SU-DHL-6 (cell line): Measurements from ENCODE around the gene OCLN.

Experiments used
- H2AFZ ChIP-seq: fragments of 200-600 bp; sonication (generic); 2 replicates; pipeline ENCODE4 v1.6.1; 2014; ENCODE audit warnings: low read depth, mild to moderate bottlenecking, moderate library complexity, mixed read lengths, antibody characterized with exemption, low read length; ENCODE audit not compliant: severe bottlenecking
- H3F3A ChIP-seq: fragments of 200-600 bp; shearing (Covaris generic); 2 replicates; pipeline ENCODE4 v1.6.0; 2016; ENCODE audit warnings: antibody characterized with exemption, mild to moderate bottlenecking; ENCODE audit not compliant: insufficient read depth
- H3K27ac ChIP-seq: fragments of 200-600 bp; sonication (generic); 2 replicates; pipeline ENCODE4 v1.5.1; 2016; ENCODE audit warnings: low read depth, mild to moderate bottlenecking, low read length, moderate library complexity, mixed read lengths
- H3K27me3 ChIP-seq: fragments of 200-600 bp; sonication (generic), shearing (Covaris generic); 2 replicates; pipeline ENCODE4 v1.6.0; 2014; ENCODE audit warnings: mild to moderate bottlenecking, low read length
- H3K36me3 ChIP-seq: fragments of 200-600 bp; sonication (generic); 2 replicates; pipeline ENCODE4 v1.6.1; 2014; ENCODE audit warnings: mild to moderate bottlenecking, low read length, mixed read lengths
- H3K4me2 ChIP-seq: fragments of 300-600, 200-600 bp; shearing (Covaris generic), sonication (generic); 2 replicates; pipeline ENCODE4 v1.6.0; 2014; ENCODE audit warnings: low read length, low read depth, mild to moderate bottlenecking; ENCODE audit not compliant: poor library complexity, severe bottlenecking
- H3K4me3 ChIP-seq: fragments of 200-600 bp; sonication (generic); 2 replicates; pipeline ENCODE4 v1.5.1; 2014; ENCODE audit warnings: antibody characterized with exemption, low read length, mild to moderate bottlenecking, mixed read lengths; ENCODE audit not compliant: insufficient read depth, poor library complexity, severe bottlenecking
- H3K79me2 ChIP-seq: fragments of 200-600 bp; sonication (generic); 2 replicates; pipeline ENCODE4 v1.6.1; 2014; ENCODE audit warnings: mild to moderate bottlenecking, low read length, moderate library complexity; ENCODE audit not compliant: insufficient read depth
- H3K9ac ChIP-seq: fragments of 200-600 bp; sonication (generic); 2 replicates; pipeline ENCODE4 v1.7.0; 2014; ENCODE audit warnings: mild to moderate bottlenecking, low read length
- H3K9me2 ChIP-seq: fragments of 200-600 bp; sonication (generic); replicated peaks from 2 replicates; pipeline ENCODE4 v1.6.1; 2014; ENCODE audit warnings: low read length; ENCODE audit not compliant: insufficient read depth
- H3K9me3 ChIP-seq: fragments of 200-600 bp; sonication (generic); 2 replicates; pipeline ENCODE4 v1.6.1; 2014; ENCODE audit warnings: low read length, mixed read lengths; ENCODE audit not compliant: insufficient read depth
- H4K20me1 ChIP-seq: fragments of 200-600 bp; sonication (generic); 2 replicates; pipeline ENCODE4 v1.6.1; 2014; ENCODE audit warnings: low read depth, mild to moderate bottlenecking, antibody characterized with exemption, low read length, moderate library complexity, mixed read lengths
- CTCF ChIP-seq: fragments of 200-600 bp; sonication (generic); IDR thresholded peaks from one replicate; pipeline ENCODE4 v1.5.1; 2017; ENCODE audit warnings: antibody characterized with exemption, mild to moderate bottlenecking, low read length, moderate library complexity; ENCODE audit not compliant: insufficient read depth, poor library complexity, severe bottlenecking
- EZH2phosphoT487 ChIP-seq: fragments of 200-600 bp; sonication (generic), shearing (Covaris generic); conservative IDR thresholded peaks from 2 replicates; pipeline ENCODE4 v1.6.1; 2018; ENCODE audit warnings: mild to moderate bottlenecking, antibody characterized with exemption, low read length, moderate library complexity, mixed read lengths

The OCLN gene

GRCh38 chr5:69502767-69503488 lies 10.3 kb downstream of the OCLN start:
- no peaks in the 10 kb centered on the region for H3K9me3 ChIP-seq
- TF ChIP-seq CTCF (no peak), EZH2phosphoT487 (no peak)
- no peak overlapping the region for H3K27ac ChIP-seq
- no peaks in the 10 kb centered on the region for H3K27me3 ChIP-seq
- no peak overlapping the region for H2AFZ ChIP-seq
- H3K4me2 ChIP-seq: no peak overlapping the region
- no peak overlapping the region for H3K4me3 ChIP-seq
- H4K20me1 ChIP-seq: no peaks in the 10 kb centered on the region
- no peaks in the 10 kb centered on the region for H3K79me2 ChIP-seq
- no peaks in the 10 kb centered on the region for H3F3A ChIP-seq
- no peaks in the 10 kb centered on the region for H3K9me2 ChIP-seq
- H3K9ac ChIP-seq: no peak overlapping the region
- no peaks in the 10 kb centered on the region for H3K36me3 ChIP-seq

- no peaks in the 10 kb centered on the region for H3K9me2 ChIP-seq
These were observed 11.4 kb downstream of the OCLN start for GRCh38 chr5:69504036-69504435.

GRCh38 chr5:69505306-69505705 lies 12.7 kb downstream of the OCLN start:
- Histone ChIP-seq H3K27ac (no peak overlapping the region), H3K9me3 (no peaks in the 10 kb centered on the region), H3K9me2 (no peaks in the 10 kb centered on the region), H3K9ac (no peak overlapping the region), H4K20me1 (no peaks in the 10 kb centered on the region), H3K4me3 (no peak overlapping the region), H3K4me2 (no peak overlapping the region), H2AFZ (no peak overlapping the region), H3K27me3 (no peaks in the 10 kb centered on the region), H3K36me3 (no peaks in the 10 kb centered on the region), H3F3A (no peaks in the 10 kb centered on the region), H3K79me2 (no peaks in the 10 kb centered on the region)
- TF ChIP-seq EZH2phosphoT487 (no peak), CTCF (no peak)

More at GRCh38 chr5:69504036-69504435, 11.4 kb downstream of the OCLN start:
- Histone ChIP-seq H3F3A (no peaks in the 10 kb centered on the region), H3K27me3 (no peaks in the 10 kb centered on the region), H3K9me3 (no peaks in the 10 kb centered on the region), H2AFZ (no peak overlapping the region), H3K4me3 (no peak overlapping the region), H3K4me2 (no peak overlapping the region), H4K20me1 (no peaks in the 10 kb centered on the region), H3K27ac (no peak overlapping the region), H3K36me3 (no peaks in the 10 kb centered on the region), H3K9ac (no peak overlapping the region), H3K79me2 (no peaks in the 10 kb centered on the region)
- no peak for TF ChIP-seq EZH2phosphoT487
- TF ChIP-seq CTCF: no peak
